Measurements from ENCODE around the gene HBA2. TPM values are rescaled to one million over a fixed set of nuclear protein-coding genes. Genes with fewer than 3 reads are reported as not detected.

HBA2 gene
- total and polyA plus RNA-seq, 9 of the 15 experiments (the other 6 are each of a cell fraction or from before 2014, with no cell fraction given) = 40.4 to 853 (median 286) TPM

DNA sequence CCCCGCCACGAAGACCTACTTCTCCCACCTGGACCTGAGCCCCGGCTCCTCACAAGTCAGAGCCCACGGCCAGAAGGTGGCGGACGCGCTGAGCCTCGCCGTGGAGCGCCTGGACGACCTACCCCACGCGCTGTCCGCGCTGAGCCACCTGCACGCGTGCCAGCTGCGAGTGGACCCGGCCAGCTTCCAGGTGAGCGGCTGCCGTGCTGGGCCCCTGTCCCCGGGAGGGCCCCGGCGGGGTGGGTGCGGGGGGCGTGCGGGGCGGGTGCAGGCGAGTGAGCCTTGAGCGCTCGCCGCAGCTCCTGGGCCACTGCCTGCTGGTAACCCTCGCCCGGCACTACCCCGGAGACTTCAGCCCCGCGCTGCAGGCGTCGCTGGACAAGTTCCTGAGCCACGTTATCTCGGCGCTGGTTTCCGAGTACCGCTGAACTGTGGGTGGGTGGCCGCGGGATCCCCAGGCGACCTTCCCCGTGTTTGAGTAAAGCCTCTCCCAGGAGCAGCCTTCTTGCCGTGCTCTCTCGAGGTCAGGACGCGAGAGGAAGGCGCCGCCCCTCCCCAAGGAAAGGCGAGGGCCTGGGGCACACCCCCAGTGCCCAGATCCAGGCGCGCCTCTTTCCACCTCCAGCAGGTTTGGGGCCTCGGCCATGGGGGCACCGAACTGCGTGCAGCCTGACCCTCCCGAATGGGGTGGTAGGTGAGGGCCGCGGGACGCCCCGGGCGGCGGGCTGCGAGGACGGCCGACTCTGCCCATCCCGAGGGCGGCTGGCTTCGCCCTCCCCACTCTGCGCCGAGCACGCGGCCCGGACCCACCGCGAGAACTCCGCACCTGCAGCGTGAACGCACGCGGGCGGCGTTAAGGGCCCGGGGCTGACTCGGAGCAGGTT is 8.2 kb downstream of the HBA2 start (continued):
- TF ChIP-seq SIRT6 (IDR thresholded peaks at IDR 0.05; ENCODE audit: low read depth, low read length) (no peak), NFIX (CRISPR knock-in tag; IDR thresholded peaks at IDR 0.05; ENCODE audit: low read depth) (no peak), SAP30 (IDR thresholded peaks at IDR 0.05; ENCODE audit: borderline replicate concordance, insufficient read depth, low read depth, low read length, poor library complexity, severe bottlenecking) (peak; percentile 47), MXI1 (IDR thresholded peaks at IDR 0.05; ENCODE audit: low read depth, low read length) (no peak), RBM22 (IDR thresholded peaks at IDR 0.05; ENCODE audit: low read depth, low read length, poor library complexity, severe bottlenecking) (peak; percentile 88), BCL6 (CRISPR knock-in tag; IDR thresholded peaks at IDR 0.05) (no peak), POLR3G (IDR thresholded peaks at IDR 0.05; ENCODE audit: extremely low read depth, insufficient read length, insufficient replicate concordance) (no peak), NCOA6 (IDR thresholded peaks at IDR 0.05) (no peak)
- TF ChIP-seq, protein P1, sequence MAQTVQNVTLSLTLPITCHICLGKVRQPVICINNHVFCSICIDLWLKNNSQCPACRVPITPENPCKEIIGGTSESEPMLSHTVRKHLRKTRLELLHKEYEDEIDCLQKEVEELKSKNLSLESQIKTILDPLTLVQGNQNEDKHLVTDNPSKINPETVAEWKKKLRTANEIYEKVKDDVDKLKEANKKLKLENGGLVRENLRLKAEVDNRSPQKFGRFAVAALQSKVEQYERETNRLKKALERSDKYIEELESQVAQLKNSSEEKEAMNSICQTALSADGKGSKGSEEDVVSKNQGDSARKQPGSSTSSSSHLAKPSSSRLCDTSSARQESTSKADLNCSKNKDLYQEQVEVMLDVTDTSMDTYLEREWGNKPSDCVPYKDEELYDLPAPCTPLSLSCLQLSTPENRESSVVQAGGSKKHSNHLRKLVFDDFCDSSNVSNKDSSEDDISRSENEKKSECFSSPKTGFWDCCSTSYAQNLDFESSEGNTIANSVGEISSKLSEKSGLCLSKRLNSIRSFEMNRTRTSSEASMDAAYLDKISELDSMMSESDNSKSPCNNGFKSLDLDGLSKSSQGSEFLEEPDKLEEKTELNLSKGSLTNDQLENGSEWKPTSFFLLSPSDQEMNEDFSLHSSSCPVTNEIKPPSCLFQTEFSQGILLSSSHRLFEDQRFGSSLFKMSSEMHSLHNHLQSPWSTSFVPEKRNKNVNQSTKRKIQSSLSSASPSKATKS (CRISPR knock-in tag; IDR thresholded peaks at IDR 0.05) = no peak
- TF ChIP-seq, protein P2, sequence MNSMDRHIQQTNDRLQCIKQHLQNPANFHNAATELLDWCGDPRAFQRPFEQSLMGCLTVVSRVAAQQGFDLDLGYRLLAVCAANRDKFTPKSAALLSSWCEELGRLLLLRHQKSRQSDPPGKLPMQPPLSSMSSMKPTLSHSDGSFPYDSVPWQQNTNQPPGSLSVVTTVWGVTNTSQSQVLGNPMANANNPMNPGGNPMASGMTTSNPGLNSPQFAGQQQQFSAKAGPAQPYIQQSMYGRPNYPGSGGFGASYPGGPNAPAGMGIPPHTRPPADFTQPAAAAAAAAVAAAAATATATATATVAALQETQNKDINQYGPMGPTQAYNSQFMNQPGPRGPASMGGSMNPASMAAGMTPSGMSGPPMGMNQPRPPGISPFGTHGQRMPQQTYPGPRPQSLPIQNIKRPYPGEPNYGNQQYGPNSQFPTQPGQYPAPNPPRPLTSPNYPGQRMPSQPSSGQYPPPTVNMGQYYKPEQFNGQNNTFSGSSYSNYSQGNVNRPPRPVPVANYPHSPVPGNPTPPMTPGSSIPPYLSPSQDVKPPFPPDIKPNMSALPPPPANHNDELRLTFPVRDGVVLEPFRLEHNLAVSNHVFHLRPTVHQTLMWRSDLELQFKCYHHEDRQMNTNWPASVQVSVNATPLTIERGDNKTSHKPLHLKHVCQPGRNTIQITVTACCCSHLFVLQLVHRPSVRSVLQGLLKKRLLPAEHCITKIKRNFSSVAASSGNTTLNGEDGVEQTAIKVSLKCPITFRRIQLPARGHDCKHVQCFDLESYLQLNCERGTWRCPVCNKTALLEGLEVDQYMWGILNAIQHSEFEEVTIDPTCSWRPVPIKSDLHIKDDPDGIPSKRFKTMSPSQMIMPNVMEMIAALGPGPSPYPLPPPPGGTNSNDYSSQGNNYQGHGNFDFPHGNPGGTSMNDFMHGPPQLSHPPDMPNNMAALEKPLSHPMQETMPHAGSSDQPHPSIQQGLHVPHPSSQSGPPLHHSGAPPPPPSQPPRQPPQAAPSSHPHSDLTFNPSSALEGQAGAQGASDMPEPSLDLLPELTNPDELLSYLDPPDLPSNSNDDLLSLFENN (IDR thresholded peaks at IDR 0.05; ENCODE audit: low read depth in 2 of 2, low read length in 2 of 2) = no peak
- TF ChIP-seq, protein P3, sequence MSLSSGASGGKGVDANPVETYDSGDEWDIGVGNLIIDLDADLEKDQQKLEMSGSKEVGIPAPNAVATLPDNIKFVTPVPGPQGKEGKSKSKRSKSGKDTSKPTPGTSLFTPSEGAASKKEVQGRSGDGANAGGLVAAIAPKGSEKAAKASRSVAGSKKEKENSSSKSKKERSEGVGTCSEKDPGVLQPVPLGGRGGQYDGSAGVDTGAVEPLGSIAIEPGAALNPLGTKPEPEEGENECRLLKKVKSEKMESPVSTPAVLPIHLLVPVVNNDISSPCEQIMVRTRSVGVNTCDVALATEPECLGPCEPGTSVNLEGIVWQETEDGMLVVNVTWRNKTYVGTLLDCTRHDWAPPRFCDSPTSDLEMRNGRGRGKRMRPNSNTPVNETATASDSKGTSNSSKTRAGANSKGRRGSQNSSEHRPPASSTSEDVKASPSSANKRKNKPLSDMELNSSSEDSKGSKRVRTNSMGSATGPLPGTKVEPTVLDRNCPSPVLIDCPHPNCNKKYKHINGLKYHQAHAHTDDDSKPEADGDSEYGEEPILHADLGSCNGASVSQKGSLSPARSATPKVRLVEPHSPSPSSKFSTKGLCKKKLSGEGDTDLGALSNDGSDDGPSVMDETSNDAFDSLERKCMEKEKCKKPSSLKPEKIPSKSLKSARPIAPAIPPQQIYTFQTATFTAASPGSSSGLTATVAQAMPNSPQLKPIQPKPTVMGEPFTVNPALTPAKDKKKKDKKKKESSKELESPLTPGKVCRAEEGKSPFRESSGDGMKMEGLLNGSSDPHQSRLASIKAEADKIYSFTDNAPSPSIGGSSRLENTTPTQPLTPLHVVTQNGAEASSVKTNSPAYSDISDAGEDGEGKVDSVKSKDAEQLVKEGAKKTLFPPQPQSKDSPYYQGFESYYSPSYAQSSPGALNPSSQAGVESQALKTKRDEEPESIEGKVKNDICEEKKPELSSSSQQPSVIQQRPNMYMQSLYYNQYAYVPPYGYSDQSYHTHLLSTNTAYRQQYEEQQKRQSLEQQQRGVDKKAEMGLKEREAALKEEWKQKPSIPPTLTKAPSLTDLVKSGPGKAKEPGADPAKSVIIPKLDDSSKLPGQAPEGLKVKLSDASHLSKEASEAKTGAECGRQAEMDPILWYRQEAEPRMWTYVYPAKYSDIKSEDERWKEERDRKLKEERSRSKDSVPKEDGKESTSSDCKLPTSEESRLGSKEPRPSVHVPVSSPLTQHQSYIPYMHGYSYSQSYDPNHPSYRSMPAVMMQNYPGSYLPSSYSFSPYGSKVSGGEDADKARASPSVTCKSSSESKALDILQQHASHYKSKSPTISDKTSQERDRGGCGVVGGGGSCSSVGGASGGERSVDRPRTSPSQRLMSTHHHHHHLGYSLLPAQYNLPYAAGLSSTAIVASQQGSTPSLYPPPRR (CRISPR knock-in tag; IDR thresholded peaks at IDR 0.05; ENCODE audit: borderline replicate concordance) = peak; percentile 95; the same call in 1 of the 2 replicates
- TF ChIP-seq, protein P4, sequence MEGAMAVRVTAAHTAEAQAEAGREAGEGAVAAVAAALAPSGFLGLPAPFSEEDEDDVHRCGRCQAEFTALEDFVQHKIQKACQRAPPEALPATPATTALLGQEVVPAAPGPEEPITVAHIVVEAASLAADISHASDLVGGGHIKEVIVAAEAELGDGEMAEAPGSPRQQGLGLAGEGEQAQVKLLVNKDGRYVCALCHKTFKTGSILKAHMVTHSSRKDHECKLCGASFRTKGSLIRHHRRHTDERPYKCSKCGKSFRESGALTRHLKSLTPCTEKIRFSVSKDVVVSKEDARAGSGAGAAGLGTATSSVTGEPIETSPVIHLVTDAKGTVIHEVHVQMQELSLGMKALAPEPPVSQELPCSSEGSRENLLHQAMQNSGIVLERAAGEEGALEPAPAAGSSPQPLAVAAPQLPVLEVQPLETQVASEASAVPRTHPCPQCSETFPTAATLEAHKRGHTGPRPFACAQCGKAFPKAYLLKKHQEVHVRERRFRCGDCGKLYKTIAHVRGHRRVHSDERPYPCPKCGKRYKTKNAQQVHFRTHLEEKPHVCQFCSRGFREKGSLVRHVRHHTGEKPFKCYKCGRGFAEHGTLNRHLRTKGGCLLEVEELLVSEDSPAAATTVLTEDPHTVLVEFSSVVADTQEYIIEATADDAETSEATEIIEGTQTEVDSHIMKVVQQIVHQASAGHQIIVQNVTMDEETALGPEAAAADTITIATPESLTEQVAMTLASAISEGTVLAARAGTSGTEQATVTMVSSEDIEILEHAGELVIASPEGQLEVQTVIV (CRISPR knock-in tag; IDR thresholded peaks at IDR 0.05; ENCODE audit: borderline replicate concordance) = no peak
